GM12878 (cell line): ENCODE data around the gene MYO1D.

Experiments
- CEBPB ChIP-seq, 2 experiments: fragments of 150-350 bp in 1 of 2; IDR thresholded peaks; 2 replicates each; pipeline ENCODE4 v1.6.1; 2012 to 2014; ENCODE audit warnings: low read depth in 2 of 2, low read length in 2 of 2, borderline replicate concordance in 1 of 2, inconsistent platforms in 1 of 2
- CHD4 ChIP-seq: fragments of 200-600 bp; sonication (generic); IDR thresholded peaks from 2 replicates; pipeline ENCODE4 v1.6.1; 2016; ENCODE audit warnings: mild to moderate bottlenecking
- CTCF ChIP-seq, 3 experiments: IDR thresholded peaks in 2 of 3; conservative IDR thresholded peaks in 1 of 3; 2 replicates each; pipeline ENCODE4 v1.5.1; 2011; ENCODE audit warnings: low read depth in 3 of 3, low read length in 3 of 3, mild to moderate bottlenecking in 3 of 3, control low read depth in 2 of 3, moderate library complexity in 2 of 3, inconsistent platforms in 1 of 3, mixed read lengths in 1 of 3; ENCODE audit not compliant: control insufficient read depth in 2 of 3, insufficient read depth in 1 of 3; ENCODE audit errors: extremely low read depth in 1 of 3
- FOXK2 ChIP-seq: fragments of 450-650 bp; IDR thresholded peaks from 2 replicates; pipeline ENCODE4 v1.6.1; 2017; ENCODE audit warnings: mild to moderate bottlenecking, moderate library complexity
- HCFC1 ChIP-seq: fragments of 150-350 bp; IDR thresholded peaks from 2 replicates; pipeline ENCODE4 v1.6.1; 2014; ENCODE audit warnings: low read length
- NFIC ChIP-seq: IDR thresholded peaks from 2 replicates; pipeline ENCODE4 v1.6.1; 2012; ENCODE audit warnings: low read depth, mild to moderate bottlenecking, inconsistent platforms, low read length, moderate library complexity
- NKRF ChIP-seq: fragments of 450-650 bp; conservative IDR thresholded peaks from 2 replicates; pipeline ENCODE4 v1.6.1; 2017; ENCODE audit warnings: mild to moderate bottlenecking, moderate library complexity
- POLR2A ChIP-seq: IDR thresholded peaks from 2 replicates; pipeline ENCODE4 v1.6.1; 2011; ENCODE audit warnings: low read depth, mild to moderate bottlenecking, low read length
- POLR2AphosphoS5 ChIP-seq: IDR thresholded peaks from 2 replicates; pipeline ENCODE4 v1.6.1; 2011; ENCODE audit warnings: mild to moderate bottlenecking, low read length, inconsistent platforms
- RAD21 ChIP-seq: IDR thresholded peaks from 2 replicates; pipeline ENCODE4 v1.6.1; 2011; ENCODE audit warnings: mild to moderate bottlenecking, low read depth, low read length, moderate library complexity; ENCODE audit not compliant: insufficient read depth
- REST ChIP-seq: IDR thresholded peaks from 2 replicates; pipeline ENCODE4 v1.6.1; 2012; ENCODE audit warnings: mild to moderate bottlenecking, low read depth, low read length
- SP1 ChIP-seq: IDR thresholded peaks from one replicate; pipeline ENCODE4 v1.6.1; 2011; ENCODE audit warnings: low read depth, low read length
- ZNF592 ChIP-seq: fragments of 450-650 bp; IDR thresholded peaks from 2 replicates; pipeline ENCODE4 v1.6.1; 2017; ENCODE audit warnings: mild to moderate bottlenecking, moderate library complexity

GRCh38 chr17:32684087-32684958 is 192.6 kb downstream of the MYO1D start:
- TF ChIP-seq HCFC1 = no peak
- TF ChIP-seq NFIC = no peak
- no peak for TF ChIP-seq POLR2AphosphoS5
- no peak for TF ChIP-seq CTCF (IDR thresholded peaks at IDR 0.05 in 2 of 3, conservative IDR thresholded peaks at IDR 0.05 in 1 of 3; ENCODE audit: control insufficient read depth in 2 of 3, extremely low read depth in 1 of 3, insufficient read depth in 1 of 3, low read depth in 3 of 3, low read length in 3 of 3)
- no peak for TF ChIP-seq RAD21
- TF ChIP-seq NKRF = no peak
- TF ChIP-seq CHD4 = no peak
- no peak for TF ChIP-seq SP1
- TF ChIP-seq ZNF592 = no peak
- no peak for TF ChIP-seq POLR2A
- TF ChIP-seq FOXK2 = no peak
- TF ChIP-seq CEBPB (IDR thresholded peaks at IDR 0.05; ENCODE audit: borderline replicate concordance in 1 of 2, low read depth in 2 of 2, low read length in 2 of 2) = no peak
- TF ChIP-seq REST = no peak
